ENCODE results near the gene VDAC1. TPM values are rescaled to one million over a fixed set of nuclear protein-coding genes. Genes with fewer than 3 reads are reported as not detected.
"Not testable (repeated sequence)": the region's sequence is repeated elsewhere in the genome, so short reads cannot be mapped to it uniquely, and the experiment has no call there.

VDAC1 gene
- polyA plus RNA-seq, 5 donors = 123 to 136 (median 129) TPM

DNA sequence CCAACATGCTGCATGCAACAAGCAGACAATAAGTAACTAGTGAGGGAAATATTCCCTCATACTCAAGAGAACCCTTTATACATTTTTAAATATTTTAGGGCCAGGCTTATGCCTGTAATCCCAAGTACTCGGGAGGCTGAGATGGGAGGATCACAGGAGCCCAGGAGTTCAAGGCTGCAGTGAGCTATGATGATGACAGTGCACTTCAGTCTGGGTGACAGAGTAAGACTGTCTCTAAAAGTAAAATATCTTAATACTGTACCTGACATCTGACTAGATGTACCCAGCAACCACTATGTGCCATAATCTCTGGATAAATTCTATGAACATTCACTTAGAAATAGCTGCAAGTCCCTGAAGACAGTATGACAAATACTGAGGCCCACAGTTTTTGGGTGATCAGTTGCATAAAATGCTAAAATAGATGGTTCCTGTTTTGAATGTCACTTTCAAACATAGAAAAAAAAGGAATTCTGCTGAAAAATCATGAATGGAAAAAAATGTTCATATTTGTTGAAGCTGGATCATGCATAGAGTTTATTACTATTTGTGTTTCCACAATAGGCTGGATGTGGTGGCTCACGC lies 34.4 kb downstream of the VDAC1 start:
- DNase-seq = no peak

DNA sequence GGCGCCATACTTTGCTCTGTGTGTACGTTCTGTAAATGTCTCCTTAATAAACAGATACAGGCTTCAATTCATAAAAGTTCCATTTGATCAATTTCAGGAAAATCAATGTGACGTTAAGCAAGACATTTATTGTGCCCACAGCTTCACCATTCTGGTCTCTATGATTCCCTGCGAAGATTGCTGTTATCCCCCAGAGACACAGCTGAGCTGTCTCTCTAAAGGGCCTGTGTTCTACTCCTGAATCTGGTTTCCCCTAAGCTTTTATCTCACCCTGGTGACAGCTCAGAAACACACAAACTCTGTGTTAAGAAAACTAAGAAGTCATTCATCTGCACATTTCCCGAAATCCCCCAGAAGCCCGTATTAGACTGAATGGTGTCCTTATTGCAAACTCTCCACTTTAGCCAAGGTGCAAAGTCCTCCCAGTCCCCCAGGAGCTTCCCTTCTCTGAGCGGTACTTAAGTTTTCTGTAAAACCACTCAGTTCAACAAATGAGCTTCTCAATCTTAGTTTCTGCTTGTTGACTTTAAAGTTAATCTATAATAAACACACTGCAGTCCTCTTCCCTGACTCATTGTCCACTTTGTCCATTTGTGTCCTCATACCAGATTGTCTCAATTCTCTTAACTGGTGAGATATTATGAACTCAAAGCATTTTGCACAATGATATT lies 35.0 kb downstream of the VDAC1 start:
- DNase-seq = no peak

DNA sequence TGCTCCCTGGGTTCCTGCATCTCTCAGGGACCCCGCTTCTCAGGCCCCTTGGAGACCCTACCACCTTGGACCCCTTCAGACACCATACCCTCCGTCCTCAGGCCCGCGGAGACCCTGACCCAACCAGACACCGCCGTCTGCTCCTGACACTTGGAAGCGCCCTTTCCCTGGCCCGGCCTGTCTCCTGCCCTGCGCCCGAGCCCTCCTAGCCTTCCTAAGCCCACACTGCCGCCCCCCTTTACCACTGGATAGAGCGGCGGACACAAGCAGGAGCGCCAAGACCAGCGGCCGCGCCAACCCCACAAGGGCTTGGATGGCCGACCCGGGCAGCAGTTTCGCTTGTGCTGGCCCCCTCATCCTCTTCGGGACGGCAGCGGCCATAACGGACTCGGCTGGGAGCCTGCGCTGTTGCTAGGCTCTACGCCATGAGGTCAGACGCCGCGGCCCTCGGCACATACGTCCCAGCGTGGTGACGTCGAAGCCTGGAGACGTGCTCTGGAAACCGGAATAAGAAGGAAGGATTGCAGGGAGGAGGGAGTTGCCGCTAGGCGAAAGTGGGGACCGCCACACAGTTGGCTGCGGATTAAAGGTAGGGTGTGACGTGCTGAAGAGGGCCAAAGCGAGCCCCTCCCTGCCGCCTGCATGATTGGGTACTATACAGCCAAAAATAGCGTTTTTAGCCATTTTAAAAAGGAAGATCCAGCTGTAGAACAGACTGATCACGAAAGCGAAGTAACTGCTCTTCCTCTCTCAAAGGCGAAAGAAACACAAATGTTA lies 36.4 kb downstream of the VDAC1 start, which contains the start of gene C5orf15:
Gene C5orf15, minus strand, starts transcription at position 422 of the 777 bp plus-strand sequence. Its CDS starts 41 bp downstream, at position 381.
- peak; percentile 97 for DNase-seq

DNA sequence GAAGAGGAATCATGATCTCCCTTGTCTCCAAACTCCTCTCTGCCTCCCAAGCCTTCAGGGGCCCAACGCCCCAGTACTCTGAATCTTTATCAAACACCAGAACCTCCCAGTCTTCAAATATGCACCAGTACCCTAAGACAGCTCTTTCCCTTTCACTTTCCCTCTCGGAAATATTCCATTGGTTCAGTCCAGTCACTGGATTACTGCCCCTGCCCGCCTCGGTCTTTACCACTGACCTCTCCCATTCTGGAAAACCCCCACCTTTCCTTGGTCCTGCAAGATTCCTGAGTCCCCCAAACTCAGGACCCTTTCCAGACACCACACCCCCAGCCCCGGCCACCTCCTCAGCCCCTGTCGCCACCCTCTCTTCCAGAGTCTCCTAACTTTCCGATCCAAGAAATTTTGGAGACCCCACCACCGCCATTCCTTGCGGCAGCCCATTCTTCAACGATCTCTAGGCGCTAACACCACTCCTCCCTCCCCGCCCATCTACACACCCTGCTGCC lies 37.0 kb downstream of the VDAC1 start:
- DNase-seq = no peak

DNA sequence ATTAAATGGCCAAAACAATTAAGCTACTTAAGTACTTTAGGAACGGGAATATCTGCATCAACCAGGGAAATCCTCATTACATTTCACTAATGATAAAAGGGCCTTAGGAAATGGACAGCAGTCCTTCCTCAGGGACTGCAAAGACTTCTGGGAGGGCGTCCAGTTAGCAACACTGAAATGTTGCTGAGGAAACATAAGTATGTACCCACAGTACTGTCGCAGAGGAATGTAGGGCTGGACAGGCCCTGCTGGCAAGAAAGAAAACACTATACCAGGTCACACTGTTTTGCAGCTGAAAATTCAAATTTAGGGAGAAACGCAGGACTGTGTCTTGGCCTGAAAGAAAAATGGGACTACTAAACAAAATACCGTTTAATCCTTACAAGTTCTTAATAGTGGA lies 37.7 kb downstream of the VDAC1 start:
- DNase-seq = no peak

DNA sequence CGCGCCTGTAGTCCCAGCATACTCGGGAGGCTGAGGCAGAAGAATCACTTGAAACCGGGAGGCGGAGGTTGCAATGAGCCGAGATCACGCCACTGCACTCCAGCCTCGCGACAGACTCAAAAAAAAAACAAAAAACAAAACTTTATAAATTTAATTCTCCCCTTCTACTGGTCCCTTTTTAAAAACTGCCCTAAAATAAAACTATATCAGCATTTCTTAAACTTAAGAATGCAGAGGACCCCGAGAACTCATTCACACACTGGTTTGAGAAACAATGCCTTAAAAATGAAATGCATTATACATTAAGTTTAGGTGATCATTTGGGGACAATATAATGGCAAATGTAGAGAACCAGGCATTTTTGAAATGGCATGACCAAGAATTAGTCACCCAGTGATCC lies 38.7 kb downstream of the VDAC1 start:
- DNase-seq = no peak

DNA sequence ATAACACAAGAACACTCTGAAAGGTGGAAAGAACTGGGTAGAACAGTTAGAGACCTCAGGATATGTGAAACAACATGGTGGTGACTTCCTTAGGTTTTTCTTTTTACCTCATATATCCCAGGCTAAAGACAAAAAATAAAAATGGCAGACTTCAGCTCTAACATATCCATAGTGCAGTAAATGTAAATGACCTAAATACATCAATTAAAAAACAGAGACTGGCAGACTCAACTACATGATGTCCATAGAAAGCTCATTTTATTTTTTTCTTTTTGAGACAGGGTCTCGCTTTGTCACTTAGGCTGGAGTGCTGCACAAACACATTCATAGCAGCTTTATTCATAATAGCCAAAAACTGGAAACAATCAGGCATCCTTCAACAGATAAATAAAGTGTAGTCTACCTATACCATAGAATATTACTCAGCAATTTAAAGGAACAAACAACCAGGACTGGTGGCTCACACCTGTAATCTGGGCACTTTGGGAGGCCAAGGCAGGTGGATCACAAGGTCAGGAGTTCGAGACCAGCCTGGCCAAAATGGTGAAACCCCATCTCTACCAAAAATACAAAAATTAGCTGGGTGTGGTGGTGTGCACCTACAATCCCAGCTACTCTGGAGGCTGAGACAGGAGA lies 41.2 kb downstream of the VDAC1 start:
- DNase-seq = no peak

DNA sequence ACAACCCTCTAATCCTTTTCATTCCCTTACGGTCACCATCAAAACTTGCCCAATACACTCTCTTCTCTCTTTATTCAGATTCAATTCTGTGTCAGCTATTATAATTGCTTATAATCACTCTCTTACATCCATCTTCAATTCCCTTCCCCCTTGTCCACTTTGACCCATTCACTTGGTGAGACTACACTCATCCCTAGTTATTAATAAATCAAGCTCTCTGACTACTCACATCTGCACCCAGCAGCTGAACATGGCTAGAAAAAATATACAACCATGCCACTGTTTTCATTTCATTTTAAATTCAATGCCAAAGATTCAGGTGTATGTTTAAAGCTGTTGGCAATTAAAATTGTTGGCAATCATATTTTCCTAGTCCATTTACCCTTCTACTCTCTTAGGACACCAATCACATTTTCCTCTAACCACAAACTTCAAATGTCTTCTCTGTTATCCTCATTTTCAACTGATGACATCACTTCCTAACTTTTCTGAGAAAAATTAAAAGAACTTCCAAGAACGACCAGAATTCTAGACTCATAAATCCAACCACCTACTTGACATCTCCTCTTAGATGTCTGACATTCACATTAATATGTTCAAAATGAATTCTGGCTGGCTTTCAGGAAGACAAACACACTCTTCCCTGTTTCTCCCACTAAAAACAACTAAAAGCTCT lies 41.8 kb downstream of the VDAC1 start:
- DNase-seq = no peak

DNA sequence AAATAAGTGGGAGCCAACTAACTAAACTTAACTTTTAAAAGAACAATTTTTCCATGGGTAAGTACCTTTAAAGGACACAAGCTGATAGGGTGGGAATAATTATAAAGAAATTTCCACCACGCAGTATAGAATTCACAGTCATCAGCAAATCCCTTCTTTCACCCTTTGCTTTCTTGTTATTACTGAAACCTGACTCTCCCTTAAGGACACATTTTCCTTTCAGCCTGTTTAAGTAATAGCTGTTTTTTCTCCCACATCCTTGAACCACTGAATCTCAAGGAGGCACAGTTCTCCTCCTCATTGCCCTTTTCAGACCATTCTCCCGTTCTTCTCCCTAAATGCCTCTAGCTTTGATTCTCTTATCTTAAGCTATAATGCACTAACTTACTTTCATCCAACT lies 42.6 kb downstream of the VDAC1 start:
- DNase-seq = no peak

DNA sequence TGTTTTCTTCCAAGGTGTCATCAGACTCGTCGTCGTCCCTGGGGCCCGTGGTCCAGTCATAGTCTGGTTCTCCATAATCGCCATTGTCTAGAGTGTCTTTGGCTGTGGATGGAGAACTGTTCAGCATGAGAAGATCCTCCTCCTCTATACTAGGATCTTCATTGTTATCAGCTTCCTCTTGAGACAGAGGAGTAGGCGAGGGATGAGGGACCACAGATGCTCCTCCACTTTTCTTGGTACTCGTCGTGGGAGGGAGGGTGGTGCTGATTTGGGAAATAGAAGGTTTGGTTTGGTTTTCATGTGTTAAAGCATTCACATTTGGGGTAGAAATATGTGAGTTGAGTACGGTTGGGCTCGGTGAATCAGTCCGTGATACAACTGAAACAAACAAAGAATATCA lies 45.1 kb downstream of the VDAC1 start:
- no peak for DNase-seq

DNA sequence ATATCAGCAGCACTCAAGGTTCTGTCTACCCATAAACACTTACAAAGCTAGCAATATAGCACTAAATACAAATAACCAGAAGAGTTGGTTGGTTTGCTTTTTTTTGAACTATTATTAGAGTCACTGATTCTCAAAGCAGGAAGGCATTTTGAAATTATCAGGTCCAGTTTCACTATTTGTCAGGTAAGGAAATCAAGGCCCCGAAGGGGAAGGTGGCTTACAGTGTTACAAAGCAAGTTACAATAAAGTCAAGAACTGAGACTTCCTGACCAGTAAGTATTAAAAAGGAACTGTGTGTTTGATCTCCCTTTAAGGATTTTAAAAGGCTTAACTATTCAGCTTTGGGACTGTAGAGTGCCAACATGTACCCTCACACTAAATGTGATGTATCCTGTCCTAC lies 47.2 kb downstream of the VDAC1 start:
- DNase-seq = no peak

DNA sequence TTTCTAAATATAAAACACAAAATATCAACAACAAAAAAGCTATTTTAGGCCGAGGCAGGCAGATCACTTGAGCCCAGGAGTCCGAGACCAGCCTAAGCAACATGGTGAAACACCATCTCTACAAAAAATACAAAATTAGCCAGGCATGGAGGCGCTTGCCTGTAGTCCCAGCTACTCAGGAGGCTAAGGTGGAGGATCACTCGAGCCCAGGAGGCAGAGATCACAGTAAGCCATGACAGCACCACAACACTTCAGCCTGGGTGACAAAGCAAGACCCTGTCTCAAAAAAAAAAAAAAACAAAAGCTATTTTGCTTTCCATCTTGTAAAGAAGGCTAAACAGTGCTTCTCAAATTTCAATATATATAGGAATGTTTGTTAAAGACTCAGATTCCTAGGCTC lies 47.7 kb downstream of the VDAC1 start:
- DNase-seq = no peak

DNA sequence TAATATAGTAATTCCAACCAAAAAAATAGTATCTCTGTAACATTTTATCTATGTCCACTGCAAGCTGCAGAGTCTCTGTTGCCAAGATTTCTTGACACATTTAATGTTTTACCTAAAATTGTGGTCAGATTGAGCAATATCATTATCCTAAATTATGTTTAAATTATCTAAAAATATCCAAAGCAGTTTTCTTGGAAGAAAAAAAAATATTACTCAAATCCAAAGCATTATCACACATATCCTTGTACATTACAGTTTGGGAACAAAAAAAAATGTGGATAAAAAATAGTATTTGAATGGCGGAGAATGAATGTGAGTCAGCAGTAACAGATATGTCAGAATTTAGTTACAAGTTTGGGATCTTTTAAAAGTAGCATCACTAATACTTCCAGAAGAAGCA lies 48.6 kb downstream of the VDAC1 start:
- not testable (repeated sequence) for DNase-seq

DNA sequence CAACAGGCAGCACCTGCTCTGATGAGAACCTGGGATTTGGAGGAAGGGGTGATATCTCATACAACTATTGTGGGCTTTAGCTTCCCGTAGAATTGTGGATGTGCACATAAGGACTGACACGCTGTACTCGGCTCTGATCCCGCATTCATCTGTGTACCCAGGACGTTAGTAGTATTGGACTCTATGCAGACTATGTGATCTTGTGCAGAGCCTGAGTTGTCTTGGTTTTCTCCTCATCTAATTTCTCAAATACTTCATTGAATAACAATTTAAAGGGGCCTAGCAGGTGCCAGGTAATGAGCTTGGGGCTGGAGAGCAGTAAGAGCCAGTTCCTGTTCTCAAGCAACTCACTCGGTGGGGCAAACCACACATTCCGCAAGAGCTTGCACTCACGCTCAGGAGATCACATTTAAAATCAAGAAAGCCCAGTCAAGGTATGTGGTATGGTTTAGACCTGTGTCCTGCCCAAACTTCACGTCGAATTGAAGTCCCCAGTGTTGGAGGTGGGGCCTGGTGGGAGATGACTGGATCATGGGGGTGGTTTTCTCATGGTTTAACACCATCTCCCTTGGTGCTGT lies 51.1 kb downstream of the VDAC1 start:
- DNase-seq = no peak

DNA sequence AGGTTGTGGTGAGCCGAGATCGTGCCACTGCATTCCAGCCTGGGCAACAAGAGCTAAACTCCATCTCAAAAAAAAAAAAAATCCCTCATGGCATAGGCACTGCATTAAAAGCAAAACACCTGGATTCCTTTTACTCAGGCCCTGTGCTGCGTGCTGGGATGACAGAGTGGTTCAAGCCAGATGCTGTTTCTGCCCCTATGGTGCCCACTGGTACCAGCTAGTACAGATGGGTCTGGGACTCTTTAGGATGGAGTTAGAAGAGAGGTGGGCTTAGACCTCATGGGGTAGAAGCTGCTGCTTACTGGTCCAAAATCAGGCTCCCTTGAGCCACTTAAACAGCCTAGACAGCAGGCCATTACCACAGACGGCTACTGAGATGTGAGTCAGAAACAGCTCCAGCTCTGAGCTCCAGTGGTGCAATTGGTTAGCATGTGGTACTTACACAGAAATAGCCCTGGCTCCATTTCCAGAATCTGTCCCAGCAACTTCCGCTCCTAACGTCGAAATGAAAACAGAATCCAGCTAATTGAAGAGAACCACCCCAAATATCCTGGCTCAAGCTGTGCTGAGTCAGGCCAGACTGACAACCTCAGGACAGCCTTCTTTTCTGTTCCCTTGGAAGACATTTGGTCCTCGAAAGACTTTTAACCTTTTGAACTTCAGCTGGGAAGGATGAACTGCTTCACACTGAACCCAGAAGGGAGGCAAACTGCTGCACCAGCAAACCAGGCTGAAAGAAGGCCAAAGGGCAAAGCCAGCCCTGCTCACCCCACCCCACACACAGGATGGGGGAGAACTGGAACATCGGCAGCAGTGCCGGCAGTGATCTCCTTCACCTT lies 51.8 kb downstream of the VDAC1 start:
- DNase-seq = peak; percentile 69 to 77

DNA sequence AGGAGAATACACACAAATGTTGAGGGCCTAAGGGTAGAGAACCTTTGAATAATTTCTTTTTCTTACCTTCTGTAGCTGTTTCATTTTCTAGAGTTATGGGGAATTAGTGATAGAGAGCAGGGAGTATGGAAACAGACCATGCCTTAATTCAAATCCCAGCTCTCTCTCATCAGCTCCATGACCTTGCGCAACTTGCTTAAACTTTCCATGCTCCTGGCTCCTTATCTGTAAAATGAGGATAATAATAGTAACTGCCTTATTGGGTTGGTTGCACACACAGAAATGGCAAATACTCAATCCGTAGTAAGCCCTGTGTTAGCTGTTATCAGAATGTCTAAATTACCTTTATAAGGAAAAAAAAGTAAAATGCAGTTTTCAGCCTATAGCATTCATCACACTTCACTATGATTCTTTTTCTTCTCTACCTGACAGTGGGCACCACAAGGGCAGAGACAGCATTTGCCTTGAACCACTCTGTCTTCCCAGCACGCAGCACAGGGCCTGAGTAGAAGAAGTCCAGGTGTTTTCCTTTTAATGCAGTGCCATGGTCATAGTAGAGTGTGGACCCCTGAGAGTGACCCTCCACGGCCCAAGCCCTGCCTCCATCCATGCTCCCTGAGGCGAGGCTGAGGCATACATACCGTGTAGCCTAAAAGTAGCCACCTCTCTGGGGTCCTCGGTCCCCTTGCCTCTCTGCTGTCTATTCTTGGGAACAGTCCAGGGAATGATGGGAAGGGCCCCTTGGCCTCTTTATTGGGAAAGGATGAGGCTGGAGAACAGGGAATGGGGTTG lies 53.8 kb downstream of the VDAC1 start:
- DNase-seq = peak; percentile 27 to 45

DNA sequence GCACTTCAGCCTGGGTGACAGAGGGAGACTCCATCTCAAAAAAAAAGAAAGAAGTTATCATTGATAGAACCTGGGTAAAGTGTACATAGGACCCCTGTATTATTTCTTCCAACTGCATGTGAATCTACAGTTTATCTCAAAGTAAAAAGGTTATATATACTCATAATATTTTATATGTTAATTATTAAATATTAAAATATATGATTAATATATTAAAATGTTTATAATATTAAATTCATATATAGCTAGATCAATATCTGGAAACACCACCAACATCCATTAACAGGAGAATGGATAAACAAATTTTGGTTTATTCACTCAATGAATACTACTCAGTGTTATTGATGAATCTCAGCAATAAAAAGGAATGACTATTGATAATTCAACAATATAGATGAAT lies 56.1 kb downstream of the VDAC1 start:
- DNase-seq = no peak

DNA sequence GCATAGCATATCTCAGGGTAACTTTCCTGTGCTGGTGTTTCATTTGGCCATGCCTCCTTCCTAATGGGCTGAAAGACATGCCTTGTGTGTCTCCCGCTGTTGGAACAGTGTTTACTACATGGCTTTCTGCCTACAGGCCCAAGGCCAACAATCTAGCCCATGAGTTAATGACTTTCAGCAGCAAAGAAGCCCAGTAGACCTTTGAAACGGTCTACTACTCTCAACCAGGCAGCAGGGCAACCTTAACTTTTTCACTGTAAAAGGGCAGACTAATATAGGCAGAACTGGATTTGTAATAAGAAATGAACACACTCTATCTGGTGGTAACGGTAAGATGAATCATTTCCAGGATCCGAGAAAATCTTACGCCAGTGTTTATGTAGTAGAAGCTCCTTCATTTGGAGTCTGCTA lies 57.3 kb downstream of the VDAC1 start:
- DNase-seq = peak in 1 of 2 donors; percentile 38

DNA sequence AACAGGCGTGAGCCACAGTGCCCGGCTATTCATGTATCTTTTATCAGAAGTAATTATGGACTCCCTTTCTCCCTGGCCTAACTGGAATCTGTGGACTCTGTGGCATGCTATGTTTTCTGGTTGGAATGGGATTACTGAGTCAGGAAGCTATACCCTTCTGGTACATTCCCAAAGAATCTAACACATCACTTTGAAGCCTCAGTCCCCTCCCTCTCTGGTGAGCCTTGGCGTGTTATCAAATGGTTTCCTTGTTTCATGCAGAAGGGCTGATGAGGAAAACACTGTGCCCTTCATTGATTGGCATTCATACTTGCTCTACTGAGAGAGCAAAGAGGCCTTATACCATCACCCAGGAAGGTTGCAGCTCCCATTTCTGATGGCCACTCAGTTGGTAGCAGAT lies 59.2 kb downstream of the VDAC1 start:
- no peak for DNase-seq
